ENCODE data around the gene BCL2. TPM values are rescaled to one million over a fixed set of nuclear protein-coding genes. Genes with fewer than 3 reads are reported as not detected.
A peak's percentile ranks its signal among the peaks of the same experiment; 100 is the strongest.

The BCL2 gene
- polyA plus RNA-seq, 1 of the 3 experiments (the other 2 are of a cell fraction): 1.5 TPM

DNA sequence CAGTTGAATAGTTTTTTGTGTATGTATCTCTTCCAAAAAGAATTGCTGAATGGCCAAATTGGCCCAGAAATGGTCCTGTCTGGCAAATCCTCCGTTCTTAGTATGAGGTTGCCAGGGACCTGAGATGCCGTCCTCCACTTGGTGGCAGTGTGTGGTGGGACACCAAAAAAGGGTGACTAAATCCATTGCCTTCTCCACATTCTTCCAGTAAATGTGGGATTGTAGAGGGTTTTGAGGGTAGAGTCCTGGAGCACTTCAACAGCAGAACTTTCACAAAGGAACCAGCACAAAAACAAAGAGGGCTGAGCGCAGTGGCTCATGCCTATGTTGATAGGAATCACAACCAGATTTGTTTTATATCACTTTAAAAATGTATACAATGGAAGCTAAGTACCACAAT lies 199.9 kb downstream of the BCL2 start:
- Histone ChIP-seq H3K9me3 (no peaks in the 10 kb centered on the region), H4K20me1 (ENCODE audit: insufficient read depth) (no peaks in the 10 kb centered on the region), H3K4me1 (ENCODE audit: control insufficient read depth in 1 of 2, insufficient read depth in 2 of 2, low read depth in 1 of 2, low read length in 1 of 2) (no peaks in the 10 kb centered on the region; a peak in 2 of 4 replicates), H3K79me2 (ENCODE audit: insufficient read depth) (no peaks in the 10 kb centered on the region), H2AFZ (ENCODE audit: low read depth) (no peak overlapping the region), H3K27me3 (ENCODE audit: insufficient read depth) (no peaks in the 10 kb centered on the region), H3K4me3 (ENCODE audit: low read depth in 2 of 2, low read length in 1 of 2) (no peak overlapping the region), H3K9me2 (no peaks in the 10 kb centered on the region), H3F3A (replicated peaks; ENCODE audit: insufficient read depth) (no peaks in the 10 kb centered on the region), H3K4me2 (no peak overlapping the region), H3K27ac (ENCODE audit: low read depth in 2 of 2, low read length in 1 of 2) (0 out of 4 replicates have a peak overlapping the region, but pooled peaks of 1 of the 2 experiments have one; percentile 28), H3K9ac (no peak overlapping the region), H3K36me3 (replicated peaks in 1 of 2; ENCODE audit: control insufficient read depth in 1 of 2, insufficient read depth in 2 of 2, low read length in 1 of 2) (peaks cover 0 to 2% of the 10 kb centered on the region in 2 experiments)
- CTCF ChIA-PET: interaction anchor here (0.6 to 4.1 kb wide), 18 partner anchors 9 to 797 kb away, joined by 3 to 23 read pairs (median 3); partner anchors contain the start of gene BCL2
- DNase-seq: peak; percentile 59
- POLR2A ChIA-PET: no interaction called here
- 81% methylated on average over 3 of the region's 3 CpGs for WGBS (ENCODE audit: low lambda C conversion rate)
- TF ChIP-seq POLR2AphosphoS5 (IDR thresholded peaks at IDR 0.05; ENCODE audit: low read depth, low read length): no peak
- TF ChIP-seq MEF2A (IDR thresholded peaks at IDR 0.05; ENCODE audit: borderline replicate concordance, low read depth): no peak
- TF ChIP-seq JUND (IDR thresholded peaks at IDR 0.05): no peak
- TF ChIP-seq TEAD4 (IDR thresholded peaks at IDR 0.05; ENCODE audit: borderline replicate concordance, insufficient read depth): no peak
- TF ChIP-seq, protein P1, sequence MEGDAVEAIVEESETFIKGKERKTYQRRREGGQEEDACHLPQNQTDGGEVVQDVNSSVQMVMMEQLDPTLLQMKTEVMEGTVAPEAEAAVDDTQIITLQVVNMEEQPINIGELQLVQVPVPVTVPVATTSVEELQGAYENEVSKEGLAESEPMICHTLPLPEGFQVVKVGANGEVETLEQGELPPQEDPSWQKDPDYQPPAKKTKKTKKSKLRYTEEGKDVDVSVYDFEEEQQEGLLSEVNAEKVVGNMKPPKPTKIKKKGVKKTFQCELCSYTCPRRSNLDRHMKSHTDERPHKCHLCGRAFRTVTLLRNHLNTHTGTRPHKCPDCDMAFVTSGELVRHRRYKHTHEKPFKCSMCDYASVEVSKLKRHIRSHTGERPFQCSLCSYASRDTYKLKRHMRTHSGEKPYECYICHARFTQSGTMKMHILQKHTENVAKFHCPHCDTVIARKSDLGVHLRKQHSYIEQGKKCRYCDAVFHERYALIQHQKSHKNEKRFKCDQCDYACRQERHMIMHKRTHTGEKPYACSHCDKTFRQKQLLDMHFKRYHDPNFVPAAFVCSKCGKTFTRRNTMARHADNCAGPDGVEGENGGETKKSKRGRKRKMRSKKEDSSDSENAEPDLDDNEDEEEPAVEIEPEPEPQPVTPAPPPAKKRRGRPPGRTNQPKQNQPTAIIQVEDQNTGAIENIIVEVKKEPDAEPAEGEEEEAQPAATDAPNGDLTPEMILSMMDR (IDR thresholded peaks at IDR 0.05): peak; percentile 45
- no peak for TF ChIP-seq MXI1 (IDR thresholded peaks at IDR 0.05; ENCODE audit: low read depth, low read length)
- no peak for TF ChIP-seq NFIC (IDR thresholded peaks at IDR 0.05; ENCODE audit: borderline replicate concordance)
- TF ChIP-seq RAD21 (IDR thresholded peaks at IDR 0.05; ENCODE audit: low read length): peak; percentile 73
- TF ChIP-seq YY1 (IDR thresholded peaks at IDR 0.05; ENCODE audit: low read depth): no peak
- peak; percentile 56; the same call in 1 of the 2 replicates for TF ChIP-seq SMC3 (IDR thresholded peaks at IDR 0.05; ENCODE audit: low read depth, low read length)
- TF ChIP-seq GABPA (IDR thresholded peaks at IDR 0.05; ENCODE audit: low read depth): no peak
- TF ChIP-seq, protein P2, sequence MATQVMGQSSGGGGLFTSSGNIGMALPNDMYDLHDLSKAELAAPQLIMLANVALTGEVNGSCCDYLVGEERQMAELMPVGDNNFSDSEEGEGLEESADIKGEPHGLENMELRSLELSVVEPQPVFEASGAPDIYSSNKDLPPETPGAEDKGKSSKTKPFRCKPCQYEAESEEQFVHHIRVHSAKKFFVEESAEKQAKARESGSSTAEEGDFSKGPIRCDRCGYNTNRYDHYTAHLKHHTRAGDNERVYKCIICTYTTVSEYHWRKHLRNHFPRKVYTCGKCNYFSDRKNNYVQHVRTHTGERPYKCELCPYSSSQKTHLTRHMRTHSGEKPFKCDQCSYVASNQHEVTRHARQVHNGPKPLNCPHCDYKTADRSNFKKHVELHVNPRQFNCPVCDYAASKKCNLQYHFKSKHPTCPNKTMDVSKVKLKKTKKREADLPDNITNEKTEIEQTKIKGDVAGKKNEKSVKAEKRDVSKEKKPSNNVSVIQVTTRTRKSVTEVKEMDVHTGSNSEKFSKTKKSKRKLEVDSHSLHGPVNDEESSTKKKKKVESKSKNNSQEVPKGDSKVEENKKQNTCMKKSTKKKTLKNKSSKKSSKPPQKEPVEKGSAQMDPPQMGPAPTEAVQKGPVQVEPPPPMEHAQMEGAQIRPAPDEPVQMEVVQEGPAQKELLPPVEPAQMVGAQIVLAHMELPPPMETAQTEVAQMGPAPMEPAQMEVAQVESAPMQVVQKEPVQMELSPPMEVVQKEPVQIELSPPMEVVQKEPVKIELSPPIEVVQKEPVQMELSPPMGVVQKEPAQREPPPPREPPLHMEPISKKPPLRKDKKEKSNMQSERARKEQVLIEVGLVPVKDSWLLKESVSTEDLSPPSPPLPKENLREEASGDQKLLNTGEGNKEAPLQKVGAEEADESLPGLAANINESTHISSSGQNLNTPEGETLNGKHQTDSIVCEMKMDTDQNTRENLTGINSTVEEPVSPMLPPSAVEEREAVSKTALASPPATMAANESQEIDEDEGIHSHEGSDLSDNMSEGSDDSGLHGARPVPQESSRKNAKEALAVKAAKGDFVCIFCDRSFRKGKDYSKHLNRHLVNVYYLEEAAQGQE (IDR thresholded peaks at IDR 0.05; ENCODE audit: low read depth, low read length): no peak
- TF ChIP-seq, protein P3, sequence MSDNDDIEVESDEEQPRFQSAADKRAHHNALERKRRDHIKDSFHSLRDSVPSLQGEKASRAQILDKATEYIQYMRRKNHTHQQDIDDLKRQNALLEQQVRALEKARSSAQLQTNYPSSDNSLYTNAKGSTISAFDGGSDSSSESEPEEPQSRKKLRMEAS (IDR thresholded peaks at IDR 0.05; ENCODE audit: low read depth): no peak
- TF ChIP-seq CHD2 (IDR thresholded peaks at IDR 0.05; ENCODE audit: low read length, partially characterized antibody): no peak
- no peak for TF ChIP-seq EP300 (IDR thresholded peaks at IDR 0.05; ENCODE audit: borderline replicate concordance in 1 of 2, low read depth in 1 of 2, low read length in 1 of 2)
- no peak for TF ChIP-seq RCOR1 (IDR thresholded peaks at IDR 0.05; ENCODE audit: low read length)
- no peak for TF ChIP-seq TAF1 (IDR thresholded peaks at IDR 0.05; ENCODE audit: borderline replicate concordance, low read depth, low read length)
- TF ChIP-seq RXRA (IDR thresholded peaks at IDR 0.05; ENCODE audit: borderline replicate concordance, low read depth): no peak
- no peak for TF ChIP-seq FOXM1 (IDR thresholded peaks at IDR 0.05; ENCODE audit: low read depth)
- no peak for TF ChIP-seq EZH2phosphoT487 (IDR thresholded peaks at IDR 0.05; ENCODE audit: borderline replicate concordance, low read depth)

Data from SK-N-SH (cell line).